ENCODE results near the gene SLC1A2.

Gene SLC1A2

DNA sequence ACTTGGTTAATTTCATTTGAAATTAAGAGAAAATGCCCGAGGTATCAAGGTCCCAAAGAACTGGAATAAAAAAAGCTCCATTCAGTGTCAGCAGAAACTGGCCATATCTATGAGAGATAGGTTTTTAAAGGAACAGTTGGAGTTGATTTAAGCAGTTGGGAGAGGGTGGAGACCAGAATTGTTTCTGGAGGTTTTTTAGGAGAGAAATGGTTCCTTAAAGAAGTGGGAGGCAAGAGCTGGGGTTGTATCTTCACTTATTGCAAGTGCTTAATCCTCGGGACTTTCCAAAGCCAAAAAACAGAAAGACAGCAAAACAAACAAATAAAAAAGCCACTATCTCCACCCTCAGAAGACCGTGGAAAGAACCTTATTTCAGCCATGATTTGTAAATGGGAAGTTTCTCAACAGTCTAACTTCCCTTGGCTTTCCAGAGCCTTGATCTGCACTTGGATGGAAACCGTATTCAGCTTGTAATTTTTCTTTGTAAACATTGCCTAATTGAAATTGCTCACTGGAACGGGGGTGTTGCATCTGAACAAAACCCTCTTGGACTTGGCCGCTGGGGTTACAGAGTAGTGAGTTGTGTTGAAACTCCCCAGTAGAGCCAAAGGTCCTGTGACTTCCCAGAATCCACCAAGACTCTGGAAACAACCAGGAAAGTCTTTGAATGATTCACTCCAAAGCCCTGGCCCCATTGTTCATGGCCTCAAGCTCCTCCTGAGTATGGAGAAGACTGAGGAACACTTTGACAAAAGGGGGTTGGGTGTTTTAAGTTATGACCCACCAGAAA lies 115.6 kb downstream of the SLC1A2 start:
- no peak for TF ChIP-seq CTCF (IDR thresholded peaks at IDR 0.05; ENCODE audit: insufficient read depth, low read depth, low read length, missing control alignments)
- no peak overlapping the region for H3K4me3 ChIP-seq (ENCODE audit: low read depth, low read length)
- DNase-seq (ENCODE audit: low read depth) = no peak

DNA sequence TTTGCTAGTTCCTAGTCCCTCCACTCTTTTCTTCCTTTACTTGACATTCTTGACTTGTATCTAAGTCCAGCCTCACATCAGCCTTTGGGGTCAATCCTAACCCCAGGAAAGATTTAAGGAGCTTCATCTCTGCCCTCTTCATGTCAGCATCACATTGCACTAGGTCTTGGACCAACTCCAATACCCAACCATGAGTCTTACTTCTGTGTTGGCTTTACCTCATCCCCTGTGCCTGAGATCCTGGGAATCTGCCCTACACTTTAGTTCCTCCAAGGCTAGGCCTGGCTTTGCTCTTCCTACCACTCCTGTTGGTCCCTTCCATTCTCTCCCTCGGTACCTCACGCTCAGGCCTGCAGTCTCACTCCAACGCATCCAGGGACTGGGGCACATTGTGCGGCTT lies 117.0 kb downstream of the SLC1A2 start:
- no peak for DNase-seq (ENCODE audit: low read depth)
- H3K4me3 ChIP-seq (ENCODE audit: low read depth, low read length) = no peak overlapping the region
- TF ChIP-seq CTCF (IDR thresholded peaks at IDR 0.05; ENCODE audit: insufficient read depth, low read depth, low read length, missing control alignments) = no peak

GRCh38 chr11:35298369-35298768 lies 121.0 kb downstream of the SLC1A2 start:
- no peak for DNase-seq (ENCODE audit: low read depth)
- H3K4me3 ChIP-seq (ENCODE audit: low read depth, low read length) = no peak overlapping the region
- no peak for TF ChIP-seq CTCF (IDR thresholded peaks at IDR 0.05; ENCODE audit: insufficient read depth, low read depth, low read length, missing control alignments)

DNA sequence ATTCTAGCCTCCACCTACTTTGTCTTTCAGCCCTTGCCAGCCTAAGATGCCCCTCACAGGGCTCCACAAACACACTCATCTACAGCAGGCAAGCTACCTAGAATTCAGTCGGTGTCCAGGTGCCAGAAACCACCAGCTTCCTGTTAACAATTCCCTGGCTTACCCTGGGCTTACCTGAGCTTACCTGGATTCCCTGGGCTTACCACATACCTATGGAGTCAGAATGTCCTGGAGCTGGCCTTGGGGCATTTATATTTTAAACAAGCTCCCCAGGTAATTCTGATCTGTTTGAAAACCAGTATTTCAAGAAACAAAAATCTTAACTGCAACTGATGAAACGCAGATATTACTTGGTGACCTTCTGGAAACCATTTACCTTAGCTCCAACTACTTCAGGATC lies 123.6 kb downstream of the SLC1A2 start:
- no peak for DNase-seq (ENCODE audit: low read depth)
- H3K4me3 ChIP-seq (ENCODE audit: low read depth, low read length) = no peak overlapping the region
- no peak for TF ChIP-seq CTCF (IDR thresholded peaks at IDR 0.05; ENCODE audit: insufficient read depth, low read depth, low read length, missing control alignments)

DNA sequence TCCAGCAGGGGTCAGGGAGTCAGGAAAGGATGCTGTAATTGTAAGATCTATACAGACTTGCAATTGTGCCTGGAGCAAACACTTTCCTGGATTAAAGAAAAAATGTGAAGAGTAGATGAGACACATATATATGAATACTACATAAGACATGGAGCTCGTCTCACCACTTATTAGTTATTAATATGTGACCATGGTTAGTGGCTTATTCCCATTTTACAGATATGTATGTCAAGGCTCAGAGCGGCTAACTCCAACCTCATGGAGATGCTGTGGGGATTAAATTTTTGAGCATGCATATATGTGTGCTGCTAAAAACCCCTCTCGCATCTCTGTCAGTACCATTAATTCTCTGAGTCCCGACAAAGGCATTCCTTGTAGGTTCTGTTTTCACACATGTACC lies 125.7 kb downstream of the SLC1A2 start:
- DNase-seq (ENCODE audit: low read depth) = no peak
- no peak for TF ChIP-seq CTCF (IDR thresholded peaks at IDR 0.05; ENCODE audit: insufficient read depth, low read depth, low read length, missing control alignments)
- H3K4me3 ChIP-seq (ENCODE audit: low read depth, low read length) = no peak overlapping the region

DNA sequence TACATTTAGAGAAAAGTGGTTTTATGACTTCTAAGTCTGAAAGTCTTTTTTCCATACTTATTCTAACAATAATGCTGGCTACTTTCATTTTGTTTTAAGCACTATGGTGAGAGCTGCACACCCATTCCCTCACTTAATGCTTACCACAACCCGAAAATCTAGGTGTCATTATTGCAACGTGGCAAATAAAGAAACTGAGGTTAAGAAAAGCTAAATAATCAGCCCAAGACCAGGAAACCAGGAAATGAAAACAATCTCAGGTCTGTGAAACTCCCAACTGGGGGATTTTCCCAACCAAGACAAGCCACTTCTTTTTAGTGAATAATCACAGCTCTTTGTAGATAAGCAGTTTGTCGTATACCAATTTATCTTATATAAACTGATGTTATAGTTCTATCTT lies 126.3 kb downstream of the SLC1A2 start:
- DNase-seq (ENCODE audit: low read depth) = peak; percentile 37
- H3K4me3 ChIP-seq (ENCODE audit: low read depth, low read length) = no peak overlapping the region
- no peak for TF ChIP-seq CTCF (IDR thresholded peaks at IDR 0.05; ENCODE audit: insufficient read depth, low read depth, low read length, missing control alignments)

- no peak for TF ChIP-seq CTCF (IDR thresholded peaks at IDR 0.05; ENCODE audit: insufficient read depth, low read depth, low read length, missing control alignments)
- DNase-seq (ENCODE audit: low read depth) = no peak
- H3K4me3 ChIP-seq (ENCODE audit: low read depth, low read length) = no peak overlapping the region
These were observed 127.1 kb downstream of the SLC1A2 start for GRCh38 chr11:35292279-35292678.

Measured in GM12865 (cell line).